Thyroid gland (tissue), 4 donors: ENCODE results near the gene HRK. TPM values are rescaled to one million over a fixed set of nuclear protein-coding genes. Genes with fewer than 3 reads are reported as not detected.
A peak's percentile ranks its signal among the peaks of the same experiment; 100 is the strongest.

Experiments
- DNase-seq, 2 donors: peaks; one replicate each; pipeline ENCODE4 v3.0.0-alpha.2; 2019
- H3K27ac ChIP-seq, 3 donors: fragments of 200-600 bp; sonication (generic); 1 replicate in 2 of 3; 2 replicates in 1 of 3; pipeline ENCODE4 v1.5.1; 2016 to 2019; ENCODE audit warnings: mild to moderate bottlenecking in 1 of 3, moderate library complexity in 1 of 3
- H3K27me3 ChIP-seq: fragments of 200-600 bp; sonication (generic); one replicate; pipeline ENCODE4 v1.5.1; 2019
- H3K36me3 ChIP-seq, 2 donors: fragments of 200-600 bp; sonication (generic); one replicate each; pipeline ENCODE4 v1.5.1; 2016 to 2019
- H3K4me1 ChIP-seq, 2 donors: fragments of 200-600 bp; sonication (generic); one replicate each; pipeline ENCODE4 v1.5.1; 2017 to 2019
- H3K4me3 ChIP-seq, 3 donors: fragments of 200-600 bp; sonication (generic); replicated peaks in 1 of 3; 1 replicate in 2 of 3; 2 replicates in 1 of 3; pipeline ENCODE4 v1.5.1; 2016; ENCODE audit warnings: mild to moderate bottlenecking in 1 of 3
- H3K9me3 ChIP-seq: fragments of 200-600 bp; sonication (generic); one replicate; pipeline ENCODE4 v1.5.1; 2017
- CTCF ChIP-seq, 6 experiments: fragments of 200-600 bp in 3 of 6; fragments of 450-650 bp in 3 of 6; sonication (generic) in 3 of 6; IDR thresholded peaks; one replicate each; pipeline ENCODE4 v1.5.1; 2016 to 2019; ENCODE audit warnings: antibody characterized with exemption in 6 of 6, mild to moderate bottlenecking in 2 of 6, inconsistent platforms in 1 of 6, moderate library complexity in 1 of 6
- POLR2A ChIP-seq, 2 donors: fragments of 450-650 bp; IDR thresholded peaks; one replicate each; pipeline ENCODE4 v1.6.1; 2017; ENCODE audit warnings: antibody characterized with exemption in 2 of 2, mild to moderate bottlenecking in 2 of 2, moderate library complexity in 1 of 2
- WGBS, 2 donors: methylation state at CpG; one replicate each; pipeline ENCODE4 v1.1.5; 2017; 5-methylcytosine and 5-hydroxymethylcytosine counted together
- intact Hi-C: fragments of 100-400 bp; cut with DNase I; formaldehyde crosslinking; loops from one replicate; pipeline ENCODE4 v1.15.1; 2023
- total RNA-seq, 4 donors: library from RNA; depleted of rRNA; stranded (reverse); fragments of >200 nt; gene quantifications; one replicate each; pipeline ENCODE4 v1.2.3, GENCODE V29; 2016

Gene HRK
- total RNA-seq, 4 donors from 2014 or later: 0.39 to 0.83 (median 0.48) TPM

GRCh38 chr12:116880213-116880816, 926 bp downstream of the HRK start:
- Histone ChIP-seq H3K9me3 (no peaks in the 10 kb centered on the region), H3K36me3 (no peaks in the 10 kb centered on the region), H3K27ac (no peak overlapping the region), H3K27me3 (peaks cover 9% of the 10 kb centered on the region), H3K4me3 (peak overlapping the region in 1 of 3 donors; percentile 19), H3K4me1 (peaks cover 18 to 37% of the 10 kb centered on the region in 2 donors)
- no peak for TF ChIP-seq POLR2A (IDR thresholded peaks at IDR 0.05)
- TF ChIP-seq CTCF (IDR thresholded peaks at IDR 0.05): no peak
- no peak for DNase-seq
- WGBS, 2 donors: 3 to 6% methylated on average over 20 to 21 of the region's 21 CpGs
- intact Hi-C loops: no loop called here

DNA sequence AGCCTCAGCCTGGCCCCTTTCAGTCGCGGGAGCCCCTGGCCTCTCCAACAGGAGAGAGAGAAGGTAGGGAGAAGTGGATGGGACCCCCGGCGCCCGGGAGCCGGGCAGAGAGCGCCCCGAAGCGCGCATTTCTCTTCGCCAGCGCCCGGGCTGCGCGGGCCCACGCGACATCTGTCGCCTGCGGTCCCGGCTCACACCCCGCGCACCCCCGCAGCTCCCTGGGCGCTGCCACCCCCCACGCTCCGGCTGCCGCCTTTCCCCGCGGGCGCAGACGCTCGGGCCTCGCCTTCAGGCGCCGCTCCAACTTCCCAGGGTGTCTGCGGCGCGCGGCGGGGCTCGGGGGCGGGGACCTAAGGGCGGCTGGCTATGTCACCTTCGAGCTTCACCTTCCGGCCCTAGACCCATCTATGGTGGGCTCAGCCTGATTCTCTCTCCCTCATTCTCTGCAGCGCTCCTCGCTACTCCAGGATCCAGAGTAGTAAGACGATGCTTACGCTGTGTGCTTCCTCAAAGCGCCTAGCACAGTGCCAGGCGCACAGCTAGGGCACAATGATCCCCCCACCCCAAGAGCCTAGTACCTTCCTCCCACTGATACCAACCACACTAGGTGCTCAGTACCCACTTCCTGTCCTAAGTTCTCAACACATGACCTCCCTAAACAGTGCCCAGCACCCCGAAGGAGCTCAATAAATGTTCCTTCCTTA, 1.6 kb downstream of the HRK start:
- peaks cover 18 to 37% of the 10 kb centered on the region in 2 donors for H3K4me1 ChIP-seq
- intact Hi-C loops: no loop called here
- DNase-seq: no peak
- WGBS, 2 donors: 3% methylated on average over 21 to 40 of the region's 52 CpGs
- H3K27ac ChIP-seq: no peak overlapping the region
- H3K27me3 ChIP-seq: peaks cover 9% of the 10 kb centered on the region
- H3K36me3 ChIP-seq: no peaks in the 10 kb centered on the region
- TF ChIP-seq CTCF (IDR thresholded peaks at IDR 0.05): no peak
- no peak for TF ChIP-seq POLR2A (IDR thresholded peaks at IDR 0.05)
- H3K4me3 ChIP-seq: peak overlapping the region in 1 of 3 donors; percentile 19
- H3K9me3 ChIP-seq: no peaks in the 10 kb centered on the region

GRCh38 chr12:116878567-116879508, 2.4 kb downstream of the HRK start:
- peaks cover 18 to 37% of the 10 kb centered on the region in 2 donors for H3K4me1 ChIP-seq
- WGBS, 2 donors: 4 to 5% methylated on average over 44 to 55 of the region's 55 CpGs

GRCh38 chr12:116876151-116876869, 4.9 kb downstream of the HRK start:
- Histone ChIP-seq H3K9me3 (no peaks in the 10 kb centered on the region), H3K36me3 (no peaks in the 10 kb centered on the region), H3K4me3 (no peak overlapping the region), H3K4me1 (peaks cover 9 to 28% of the 10 kb centered on the region in 2 donors), H3K27me3 (no peaks in the 10 kb centered on the region), H3K27ac (no peak overlapping the region)
- TF ChIP-seq CTCF (IDR thresholded peaks at IDR 0.05) (no peak), POLR2A (IDR thresholded peaks at IDR 0.05) (no peak)
- no peak for DNase-seq
- intact Hi-C loops: no loop called here
- 35 to 38% methylated on average over 19 of the region's 19 CpGs for WGBS, 2 donors

More at GRCh38 chr12:116878567-116879508, 2.4 kb downstream of the HRK start:
- Histone ChIP-seq H3K9me3 (no peaks in the 10 kb centered on the region), H3K36me3 (no peaks in the 10 kb centered on the region), H3K4me3 (peak overlapping the region in 1 of 3 donors; percentile 19), H3K27ac (no peak overlapping the region), H3K27me3 (peaks cover 9% of the 10 kb centered on the region)
- TF ChIP-seq CTCF (IDR thresholded peaks at IDR 0.05): no peak
- TF ChIP-seq POLR2A (IDR thresholded peaks at IDR 0.05): no peak
- intact Hi-C loops: no loop called here
- DNase-seq: no peak
